WTC11 (cell line): ENCODE results near the gene VDAC1.

Experiments
- RELA ChIP-seq: sonication (generic); formaldehyde crosslinking; IDR thresholded peaks from 2 replicates; pipeline ENCODE4 v1.8.1; 2022; ENCODE audit warnings: missing genetic modification reagents, mild to moderate bottlenecking, borderline replicate concordance
- ZNF121 ChIP-seq: sonication (generic); formaldehyde crosslinking; IDR thresholded peaks from 2 replicates; pipeline ENCODE4 v1.8.0; 2023; ENCODE audit warnings: missing genetic modification reagents

- TF ChIP-seq ZNF121 (CRISPR knock-in tag) (no peak), RELA (CRISPR knock-in tag) (no peak)
Observed at GRCh38 chr5:133970325-133970909, 34.4 kb downstream of the VDAC1 start.
